Stimulated activated CD8-positive, alpha-beta memory T cell treated with anti-CD3 and anti-CD28 coated beads, Interleukin-15, amount 100 ng/mL, for 24 hours (primary cell): Measurements from ENCODE around the gene RGS10.
"Not testable (repeated sequence)": the region's sequence is repeated elsewhere in the genome, so short reads cannot be mapped to it uniquely, and the experiment has no call there.

Experiments used
- DNase-seq: peaks from one replicate; pipeline ENCODE4 v3.0.0-alpha.2; 2020; ENCODE audit warnings: low read depth

RGS10 gene

GRCh38 chr10:119468542-119469324 is 73.8 kb downstream of the RGS10 start:
- DNase-seq: no peak

- no peak for DNase-seq
These were observed 75.9 kb downstream of the RGS10 start for GRCh38 chr10:119466655-119467054.

DNA sequence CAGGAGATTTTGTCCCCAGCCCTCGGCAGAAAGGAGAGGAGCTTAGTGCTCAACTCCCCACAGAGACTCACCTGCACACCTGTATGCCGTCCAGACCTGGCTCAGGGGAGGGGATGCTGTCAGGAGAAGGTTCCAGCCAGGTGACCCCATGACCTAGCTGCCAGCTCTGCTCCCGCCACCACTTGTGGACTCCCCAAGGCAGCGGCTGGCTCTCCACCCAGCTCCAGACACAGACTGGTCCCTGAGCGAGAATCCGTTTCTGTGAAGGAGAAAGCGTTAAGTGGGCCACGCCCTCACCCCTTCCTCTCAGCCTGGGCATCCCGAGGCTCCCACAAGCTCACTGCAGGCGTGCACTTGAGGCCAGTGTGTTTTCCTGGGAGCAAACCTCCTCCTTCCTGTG is 76.4 kb downstream of the RGS10 start:
- no peak for DNase-seq

- no peak for DNase-seq
These were observed 77.4 kb downstream of the RGS10 start for GRCh38 chr10:119465085-119465484.

- DNase-seq: not testable (repeated sequence)
These were observed 79.3 kb downstream of the RGS10 start for GRCh38 chr10:119463195-119463594.

GRCh38 chr10:119462773-119463172 is 79.7 kb downstream of the RGS10 start:
- DNase-seq: no peak

GRCh38 chr10:119461923-119462322 is 80.6 kb downstream of the RGS10 start:
- no peak for DNase-seq

DNA sequence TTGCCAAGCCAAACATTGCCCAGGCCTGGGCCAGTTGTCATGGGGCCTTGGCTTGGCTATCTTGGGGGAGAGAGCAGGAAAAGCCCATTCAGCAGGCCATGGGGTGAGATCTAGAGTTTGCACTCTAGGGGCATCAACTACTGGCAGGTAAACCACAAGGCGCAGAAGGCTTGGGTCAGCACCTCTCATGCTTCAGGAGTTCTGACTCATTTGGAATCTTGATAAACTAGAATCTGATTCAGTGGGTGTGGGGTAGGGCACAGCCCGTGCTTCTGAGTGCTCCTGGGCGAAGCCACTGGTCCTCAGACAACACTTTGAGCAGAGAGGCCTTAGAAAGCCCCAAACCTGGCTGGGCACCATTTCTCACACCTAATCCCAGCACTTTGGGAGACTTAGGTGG is 81.1 kb downstream of the RGS10 start:
- DNase-seq: no peak

GRCh38 chr10:119460369-119461195 is 81.9 kb downstream of the RGS10 start:
- DNase-seq: no peak

DNA sequence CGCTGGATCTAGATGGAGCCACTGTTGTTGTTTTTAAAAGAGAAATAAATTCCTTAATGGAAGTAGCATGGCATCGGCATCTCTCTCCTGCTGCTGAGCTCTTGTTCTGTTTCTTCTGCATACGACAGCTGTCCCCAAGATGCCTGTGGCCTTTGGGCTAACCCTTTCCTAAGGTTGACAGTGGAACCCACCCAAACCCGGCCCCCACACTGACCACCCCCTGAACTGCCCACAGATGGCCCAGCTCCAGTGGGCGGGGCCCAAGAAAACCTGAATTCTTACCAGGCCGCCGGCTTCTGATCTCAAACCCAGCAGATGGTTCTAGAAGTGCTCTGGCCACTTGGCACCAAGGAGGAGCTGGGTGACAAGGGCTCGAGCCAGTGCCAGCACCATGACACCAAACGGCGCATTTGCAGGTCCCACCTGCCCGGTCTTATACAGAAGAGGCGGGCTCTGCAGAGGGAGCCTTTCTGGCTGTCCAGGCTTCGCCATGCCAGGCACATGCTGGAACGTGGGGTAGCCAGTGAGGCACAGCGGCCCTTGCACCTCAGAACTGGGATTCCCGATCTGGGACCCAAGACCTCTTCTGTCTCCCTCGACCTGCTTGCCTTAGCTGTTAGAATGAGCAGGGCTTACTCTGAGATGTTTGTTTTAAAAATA is 82.7 kb downstream of the RGS10 start:
- no peak for DNase-seq

DNA sequence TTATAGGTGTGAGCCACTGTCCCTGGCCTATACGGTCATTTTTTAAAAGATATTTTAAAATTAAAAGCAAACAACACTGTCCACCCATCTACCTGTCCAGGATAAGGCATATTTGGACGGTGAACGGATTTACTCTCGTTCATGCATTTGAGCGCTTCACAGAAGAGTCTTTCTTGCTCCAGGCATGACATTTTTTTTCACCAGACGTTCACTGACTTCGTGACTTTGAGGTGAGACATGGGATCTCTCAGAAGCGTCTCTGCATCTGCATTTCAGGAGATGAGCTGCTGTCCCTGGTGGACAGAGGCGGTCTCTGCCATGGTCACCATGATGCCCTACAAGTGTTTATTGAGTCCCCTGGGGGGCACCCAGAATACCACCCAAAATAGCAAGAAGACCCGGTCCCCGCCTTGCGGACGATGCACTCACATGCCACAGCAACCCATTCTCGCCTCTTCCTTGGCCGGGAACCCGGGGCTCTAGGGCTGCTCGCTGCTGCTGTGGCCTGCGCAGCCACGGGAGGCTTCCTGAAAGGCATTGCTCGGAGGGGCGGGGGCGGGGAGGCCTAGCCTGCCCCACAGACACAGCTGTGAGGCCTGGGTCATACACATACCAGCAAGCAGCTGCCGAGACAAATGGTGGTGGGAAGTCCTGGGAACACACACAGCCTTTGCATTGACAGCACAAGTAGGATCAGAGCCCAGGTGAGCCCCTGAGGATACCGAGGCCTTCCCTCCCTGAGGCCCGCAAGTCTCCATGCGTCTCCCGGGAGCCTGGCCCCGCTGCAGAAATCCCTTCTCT is 84.4 kb downstream of the RGS10 start:
- no peak for DNase-seq

- no peak for DNase-seq
These were observed 86.1 kb downstream of the RGS10 start for GRCh38 chr10:119456435-119456810.

DNA sequence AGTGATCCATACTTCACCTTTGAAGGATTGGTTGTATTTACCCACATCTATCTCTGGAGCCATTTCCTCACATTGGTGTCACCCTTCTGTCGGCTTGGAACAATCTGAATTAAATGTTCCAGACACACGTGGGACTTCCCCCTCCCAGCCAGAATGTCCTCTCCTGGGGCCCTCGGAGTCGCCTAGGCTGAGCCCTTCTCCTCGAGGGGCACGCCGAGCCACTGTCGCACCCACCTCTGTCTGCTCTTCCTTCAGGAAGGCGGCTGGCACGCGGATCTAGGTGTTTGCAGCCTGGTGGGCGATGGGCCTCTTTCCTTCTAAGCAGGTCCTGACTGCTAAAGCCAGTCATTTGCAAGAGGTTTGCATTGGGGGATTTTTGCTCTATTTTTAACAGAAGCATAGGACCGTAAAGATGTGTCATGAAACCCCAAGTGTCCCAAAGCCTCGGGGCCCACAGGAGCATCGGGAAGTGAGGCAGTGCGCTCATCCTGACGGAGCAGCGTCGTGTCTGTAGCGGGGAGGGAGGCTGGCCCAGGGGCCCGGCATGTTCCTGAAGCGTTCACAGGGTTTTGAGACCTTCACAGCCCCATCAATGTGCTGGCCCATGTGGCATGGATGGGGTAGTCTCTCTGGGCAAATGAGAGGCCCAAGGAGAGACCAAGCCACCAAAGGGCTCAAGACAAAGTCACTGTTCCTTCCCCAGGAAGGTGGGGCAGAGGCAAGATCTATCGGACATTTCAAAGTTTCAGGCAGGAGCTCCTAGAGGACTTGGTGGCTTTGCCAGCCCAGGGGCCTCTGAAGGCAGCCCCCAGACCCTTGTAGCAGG is 86.7 kb downstream of the RGS10 start:
- DNase-seq: no peak

DNA sequence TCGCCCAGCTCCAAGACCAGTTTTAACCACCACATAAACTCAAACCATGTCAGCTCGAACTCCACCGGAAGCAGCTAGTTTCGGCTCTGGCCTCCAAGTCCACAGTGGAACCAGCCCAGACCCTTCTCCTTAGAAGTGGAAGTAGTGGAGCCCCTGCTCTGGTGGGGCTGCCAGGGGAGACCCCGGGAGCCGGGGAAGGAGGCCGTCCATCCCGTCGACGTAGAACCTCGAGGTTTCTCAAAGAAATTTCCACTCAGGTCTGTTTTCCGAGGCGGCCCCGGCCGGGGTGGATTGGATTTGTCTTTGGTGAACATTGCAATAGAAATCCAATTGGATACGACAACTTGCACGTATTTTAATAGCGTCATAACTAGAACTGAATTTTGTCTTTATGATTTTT is 87.5 kb downstream of the RGS10 start:
- no peak for DNase-seq

GRCh38 chr10:119454316-119454715 is 88.2 kb downstream of the RGS10 start:
- no peak for DNase-seq

DNA sequence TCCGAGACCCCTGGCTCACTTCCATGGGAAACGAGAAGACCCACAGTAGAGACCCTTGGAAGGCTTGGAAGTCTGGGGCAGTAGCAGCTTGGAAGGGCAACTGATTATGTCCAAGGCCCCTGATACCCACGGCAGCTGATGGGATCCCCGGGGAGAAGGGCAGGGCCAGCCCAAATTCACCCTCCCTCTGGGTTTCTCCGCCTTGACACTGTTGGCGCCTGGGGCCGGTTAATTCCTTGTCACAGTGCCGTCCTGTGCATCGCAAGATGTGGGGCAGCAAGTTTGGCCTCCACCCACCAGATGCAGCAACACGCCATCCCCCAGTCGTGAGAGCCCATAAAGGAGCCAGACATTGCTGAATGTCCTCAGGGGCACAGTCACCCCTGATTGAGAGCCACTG is 89.2 kb downstream of the RGS10 start:
- no peak for DNase-seq

DNA sequence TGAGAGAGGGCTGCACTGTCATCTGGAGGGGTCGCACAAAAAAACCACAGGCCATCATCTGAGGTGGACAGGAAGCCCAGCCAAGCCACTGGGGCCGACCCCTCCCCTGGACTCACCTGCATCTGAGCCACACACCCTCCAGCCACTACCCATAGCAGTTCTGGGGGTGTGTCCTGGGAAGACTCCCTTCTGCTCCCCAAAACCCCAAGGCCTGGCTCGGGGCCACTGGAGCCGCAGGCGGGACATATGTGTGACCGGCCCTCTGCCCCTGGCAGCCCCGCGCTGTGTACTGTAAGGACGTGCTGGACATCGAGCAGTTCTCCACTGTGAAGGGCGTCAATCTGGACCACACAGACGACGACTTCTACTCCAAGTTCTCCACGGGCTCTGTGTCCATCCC is 90.1 kb downstream of the RGS10 start:
- DNase-seq: no peak

- no peak for DNase-seq
These were observed 91.1 kb downstream of the RGS10 start for GRCh38 chr10:119451300-119451896.

GRCh38 chr10:119450606-119451299 is 91.8 kb downstream of the RGS10 start:
- no peak for DNase-seq
